ENCODE results near the gene JOSD1.

- TF ChIP-seq CTCF (IDR thresholded peaks at IDR 0.05; ENCODE audit: poor library complexity) (no peak), EZH2 (IDR thresholded peaks at IDR 0.05; ENCODE audit: borderline replicate concordance) (no peak)
Observed at GRCh38 chr22:38655519-38656255, 45.1 kb downstream of the JOSD1 start.
